A375 (cell line): ENCODE results near the gene CHST2. TPM values are rescaled to one million over a fixed set of nuclear protein-coding genes. Genes with fewer than 3 reads are reported as not detected.

Experiments used
- total RNA-seq: library from RNA; depleted of rRNA; stranded (reverse); fragments of >200 nt; shearing (Covaris generic); gene quantifications from 2 replicates; pipeline ENCODE4 v1.2.3, GENCODE V29; 2014; rRNA removed

The CHST2 gene
- 1.2 and 1.6 TPM in 2 replicates for total RNA-seq

GRCh38 chr3:143119009-143119914 lies at the start of gene CHST2:
TSS of gene CHST2 (plus strand) at chr3:143119771. CDS start at chr3:143120817, 1,046 bp downstream.

Other genes with a start within 250 kb of the CHST2 start
- gene PCOLCE2, start 230.7 kb upstream of the CHST2 start, total RNA-seq, result 9.6 and 10.8 TPM in 2 replicates
- gene PAQR9, start 156.1 kb upstream of the CHST2 start, total RNA-seq, result not detected in 2 replicates
- gene U2SURP, start 118.2 kb upstream of the CHST2 start, total RNA-seq, result 167 and 213 TPM in 2 replicates